HCT116 (cell line): ENCODE results near the gene PRR12. TPM values are rescaled to one million over a fixed set of nuclear protein-coding genes. Genes with fewer than 3 reads are reported as not detected.

Source experiments
- ATAC-seq: fragments of 200-7000 bp; cut with Tn5 transposase; 2 replicates; pipeline ENCODE4 v1.9.1; 2020; ENCODE audit warnings: mild to moderate bottlenecking, moderate library complexity
- BruUV-seq: library from RNA; stranded (reverse); fragments of 400-500 nt; replicated peaks from 2 replicates; lab custom pipeline; 2021; lab: Mats Ljungman, UMichigan
- CTCF ChIA-PET: fragments of 300-600 bp; sonication (Branson Sonifier 250); formaldehyde crosslinking; loops from one replicate; lab custom pipeline; 2021; ENCODE audit warnings: antibody characterized with exemption; lab: Charles Lee
- POLR2A ChIA-PET: fragments of 300-600, 350-600 bp; sonication (Branson Sonifier 250); formaldehyde crosslinking; loops from one replicate; lab custom pipeline; 2021; ENCODE audit warnings: antibody characterized with exemption; lab: Charles Lee
- RAD21 ChIA-PET, 2 experiments: fragments of 300-600 bp; sonication (Branson Sonifier 250); formaldehyde crosslinking; loops; one replicate each; lab custom pipeline; 2023; ENCODE audit warnings: low total read pairs in 2 of 2; ENCODE audit not compliant: uncharacterized antibody in 2 of 2, unreplicated experiment in 2 of 2, low non-redundant PET in 1 of 2; lab: Charles Lee
- DNase-seq: peaks from one replicate; pipeline ENCODE4 v3.0.0-alpha.2; 2010; ENCODE audit warnings: low read depth, low spot score
- H2AFZ ChIP-seq: fragments of 200-600 bp; shearing (Covaris generic), sonication (generic); 2 replicates; pipeline ENCODE4 v1.6.1; 2017; ENCODE audit warnings: low read depth, mixed run types, mixed read lengths, antibody characterized with exemption, low read length; ENCODE audit not compliant: poor library complexity, severe bottlenecking
- H3K27ac ChIP-seq: 2 replicates; pipeline ENCODE4 v1.5.1; 2012; ENCODE audit warnings: low read depth, low read length
- H3K27me3 ChIP-seq: fragments of 200-600 bp; sonication (generic); 2 replicates; pipeline ENCODE4 v1.6.1; 2016; ENCODE audit warnings: mixed run types, low read length, mixed read lengths; ENCODE audit not compliant: insufficient read depth
- H3K36me3 ChIP-seq, 2 experiments: fragments of 200-500 bp in 1 of 2; fragments of 200-600 bp in 1 of 2; sonication (Bioruptor generic) in 1 of 2; sonication (generic) in 1 of 2; 2 replicates each; pipeline versions ENCODE4 v1.5.1 to v1.6.1; 2014 to 2016; ENCODE audit warnings: low read length in 2 of 2, inconsistent platforms in 1 of 2, mixed read lengths in 1 of 2, mixed run types in 1 of 2; ENCODE audit not compliant: insufficient read depth in 2 of 2, control insufficient read depth in 1 of 2
- H3K4me1 ChIP-seq, 2 experiments: fragments of 200-600 bp in 1 of 2; sonication (generic) in 1 of 2; 2 replicates each; pipeline versions ENCODE4 v1.5.1 to v1.6.1; 2012 to 2017; ENCODE audit warnings: low read length in 2 of 2, inconsistent platforms in 1 of 2, mild to moderate bottlenecking in 1 of 2, mixed read lengths in 1 of 2, mixed run types in 1 of 2, moderate library complexity in 1 of 2; ENCODE audit not compliant: insufficient read depth in 2 of 2, control insufficient read depth in 1 of 2
- H3K4me2 ChIP-seq: fragments of 200-600 bp; sonication (generic); 2 replicates; pipeline ENCODE4 v1.6.1; 2017; ENCODE audit warnings: mixed run types, low read length, mixed read lengths
- H3K4me3 ChIP-seq, 2 experiments: fragments of 200-600 bp in 1 of 2; sonication (generic) in 1 of 2; replicated peaks in 1 of 2; 2 replicates each; pipeline ENCODE4 v1.5.1; 2011 to 2016; ENCODE audit warnings: low read length in 2 of 2, control low read depth in 1 of 2, low read depth in 1 of 2, mild to moderate bottlenecking in 1 of 2, mixed read lengths in 1 of 2, mixed run types in 1 of 2
- H3K79me2 ChIP-seq: fragments of 200-600 bp; sonication (generic); 2 replicates; pipeline ENCODE4 v1.6.1; 2017; ENCODE audit warnings: mild to moderate bottlenecking, mixed run types, low read length, moderate library complexity, mixed read lengths; ENCODE audit not compliant: insufficient read depth
- H3K9ac ChIP-seq: fragments of 200-600 bp; sonication (generic); 2 replicates; pipeline ENCODE4 v1.6.1; 2016; ENCODE audit warnings: low read length, mixed read lengths
- H3K9me2 ChIP-seq: fragments of 200-600 bp; sonication (generic), shearing (Covaris generic); 2 replicates; pipeline ENCODE4 v1.6.1; 2017; ENCODE audit warnings: mixed run types, mild to moderate bottlenecking, moderate library complexity; ENCODE audit not compliant: insufficient read depth
- H3K9me3 ChIP-seq, 2 experiments: fragments of 200-500 bp in 1 of 2; fragments of 200-600 bp in 1 of 2; sonication (Bioruptor generic) in 1 of 2; sonication (generic) in 1 of 2; 2 replicates each; pipeline ENCODE4 v1.6.1; 2014 to 2017; ENCODE audit warnings: low read length in 2 of 2, mixed read lengths in 2 of 2, inconsistent platforms in 1 of 2, low read depth in 1 of 2, mild to moderate bottlenecking in 1 of 2, mixed run types in 1 of 2, moderate library complexity in 1 of 2; ENCODE audit not compliant: control insufficient read depth in 1 of 2, insufficient read depth in 1 of 2
- H4K20me1 ChIP-seq: fragments of 200-600 bp; sonication (generic), shearing (Covaris generic); 2 replicates; pipeline ENCODE4 v1.6.1; 2017; ENCODE audit warnings: mixed run types, mild to moderate bottlenecking, moderate library complexity; ENCODE audit not compliant: insufficient read depth
- CBX3 ChIP-seq: IDR thresholded peaks from 2 replicates; pipeline ENCODE4 v1.6.1; 2012; ENCODE audit warnings: low read depth
- EZH2phosphoT487 ChIP-seq: fragments of 200-600 bp; IDR thresholded peaks from 2 replicates; pipeline ENCODE4 v1.6.1; 2018; ENCODE audit warnings: antibody characterized with exemption, borderline replicate concordance
- FOSL1 ChIP-seq: IDR thresholded peaks from 2 replicates; pipeline ENCODE4 v1.6.1; 2012; ENCODE audit warnings: low read depth
- POLR2AphosphoS5 ChIP-seq: IDR thresholded peaks from 2 replicates; pipeline ENCODE4 v1.6.1; 2011; ENCODE audit warnings: mild to moderate bottlenecking, low read depth, low read length, moderate library complexity
- REST ChIP-seq: IDR thresholded peaks from 2 replicates; pipeline ENCODE4 v1.6.1; 2012; ENCODE audit warnings: low read depth
- ZFX ChIP-seq: fragments of 450-650 bp; IDR thresholded peaks from 2 replicates; pipeline ENCODE4 v1.6.1; 2017
- intact Hi-C: fragments of 100-400 bp; cut with micrococcal nuclease; formaldehyde crosslinking; loops from 2 replicates; pipeline ENCODE4 v1.10.0; 2022
- total RNA-seq: library from RNA; stranded (reverse); gene quantifications from one replicate; pipeline ENCODE4 v1.2.1, GENCODE V29; 2021; ENCODE audit not compliant: unreplicated experiment

PRR12 gene
- total RNA-seq, 1 experiment from 2014 or later: 26.9 TPM

GRCh38 chr19:49655570-49656455 is 64.8 kb downstream of the PRR12 start:
- H3K9ac ChIP-seq: no peak overlapping the region
- RAD21 ChIA-PET: no interaction called here

More at GRCh38 chr19:49655570-49656455, 64.8 kb downstream of the PRR12 start:
- ATAC-seq: no peak
- H3K9me3 ChIP-seq: no peaks in the 10 kb centered on the region
- intact Hi-C loops: no loop called here
- TF ChIP-seq POLR2AphosphoS5 (no peak), FOSL1 (no peak), EZH2phosphoT487 (no peak), CBX3 (no peak), REST (no peak), ZFX (no peak)
- H3K27ac ChIP-seq: no peak overlapping the region
- no peaks in the 10 kb centered on the region for H4K20me1 ChIP-seq
- no peak overlapping the region for H3K4me2 ChIP-seq
- H2AFZ ChIP-seq: no peak overlapping the region
- no peak for DNase-seq
- ChIA-PET CTCF (no interaction called here), POLR2A (interaction anchor here (0.6 to 1.8 kb wide), 4 partner anchors 9 to 213 kb away, joined by 3 to 5 read pairs (median 4); partner anchors contain the start of genes RRAS and SCAF1)
- no peaks in the 10 kb centered on the region for H3K4me1 ChIP-seq
- BruUV-seq: no TSS peak
- no peaks in the 10 kb centered on the region for H3K9me2 ChIP-seq
- no peak overlapping the region for H3K4me3 ChIP-seq
- peaks cover 8% of the 10 kb centered on the region; the same call in 1 of the 2 replicates for H3K79me2 ChIP-seq
- no peaks in the 10 kb centered on the region for H3K27me3 ChIP-seq
- peaks cover 35 to 56% of the 10 kb centered on the region in 2 experiments; a peak in 3 of 4 replicates for H3K36me3 ChIP-seq
